NCI-H2107 treated with DMSO at 0.1 percent for 48 hours (cell line): ENCODE measurements around the gene KCNQ1.

Experiments used
- DNase-seq: peaks from one replicate; lab custom pipeline; 2025; ENCODE audit not compliant: unreplicated experiment; lab: John Stamatoyannopoulos, UW

KCNQ1 gene

GRCh38 chr11:2521733-2522630 lies 77.2 kb downstream of the KCNQ1 start:
- no peak for DNase-seq

GRCh38 chr11:2522631-2523255 lies 77.9 kb downstream of the KCNQ1 start:
- DNase-seq = no peak

GRCh38 chr11:2523821-2524391 lies 79.1 kb downstream of the KCNQ1 start:
- DNase-seq = no peak

- DNase-seq = no peak
Observed at GRCh38 chr11:2524446-2525165, 79.8 kb downstream of the KCNQ1 start.

GRCh38 chr11:2525166-2525861 lies 80.5 kb downstream of the KCNQ1 start:
- DNase-seq = no peak

GRCh38 chr11:2525941-2526807 lies 81.4 kb downstream of the KCNQ1 start:
- no peak for DNase-seq

- no peak for DNase-seq
Observed at GRCh38 chr11:2526808-2527381, 82.1 kb downstream of the KCNQ1 start.

GRCh38 chr11:2527621-2528291 lies 82.9 kb downstream of the KCNQ1 start:
- DNase-seq = no peak

- no peak for DNase-seq
Observed at GRCh38 chr11:2528301-2529050, 83.7 kb downstream of the KCNQ1 start.

- DNase-seq = no peak
Observed at GRCh38 chr11:2529173-2529572, 84.4 kb downstream of the KCNQ1 start.

- no peak for DNase-seq
Observed at GRCh38 chr11:2529636-2530035, 84.8 kb downstream of the KCNQ1 start.

- no peak for DNase-seq
Observed at GRCh38 chr11:2530131-2530854, 85.5 kb downstream of the KCNQ1 start.

GRCh38 chr11:2530855-2531200 lies 86.0 kb downstream of the KCNQ1 start:
- DNase-seq = no peak

GRCh38 chr11:2531277-2531986 lies 86.6 kb downstream of the KCNQ1 start:
- DNase-seq = no peak

GRCh38 chr11:2531987-2532703 lies 87.3 kb downstream of the KCNQ1 start:
- no peak for DNase-seq
